H9 (cell line): Measurements from ENCODE around the gene THSD4. TPM values are rescaled to one million over a fixed set of nuclear protein-coding genes. Genes with fewer than 3 reads are reported as not detected.

Experiments used
- DNase-seq: peaks from one replicate; pipeline ENCODE4 v3.0.0-alpha.2; 2017
- H2AFZ ChIP-seq: one replicate; pipeline ENCODE4 v1.6.1; 2013; ENCODE audit warnings: mild to moderate bottlenecking, low read length, control low read depth, moderate library complexity
- H2AK5ac ChIP-seq: 2 replicates; pipeline ENCODE4 v1.6.1; 2013; ENCODE audit warnings: low read length, control low read depth, mixed read lengths; ENCODE audit not compliant: insufficient read length
- H2BK120ac ChIP-seq: one replicate; pipeline ENCODE4 v1.6.1; 2013; ENCODE audit warnings: low read depth, mild to moderate bottlenecking, low read length, control low read depth, inconsistent platforms; ENCODE audit not compliant: poor library complexity, severe bottlenecking
- H2BK12ac ChIP-seq: 2 replicates; pipeline ENCODE4 v1.6.1; 2013; ENCODE audit warnings: low read length, control low read depth, mixed read lengths, low read depth; ENCODE audit not compliant: insufficient read length
- H2BK15ac ChIP-seq: 2 replicates; pipeline ENCODE4 v1.6.1; 2013; ENCODE audit warnings: low read depth, low read length, control low read depth
- H2BK20ac ChIP-seq: one replicate; pipeline ENCODE4 v1.6.1; 2013; ENCODE audit warnings: low read depth, mild to moderate bottlenecking, low read length, control low read depth, inconsistent platforms; ENCODE audit not compliant: poor library complexity, severe bottlenecking
- H2BK5ac ChIP-seq: 2 replicates; pipeline ENCODE4 v1.6.1; 2013; ENCODE audit warnings: low read length, control low read depth, mixed read lengths; ENCODE audit not compliant: insufficient read length
- H3K14ac ChIP-seq: 2 replicates; pipeline ENCODE4 v1.6.1; 2013; ENCODE audit warnings: low read length, control low read depth; ENCODE audit not compliant: insufficient read depth
- H3K18ac ChIP-seq: 2 replicates; pipeline ENCODE4 v1.6.1; 2013; ENCODE audit warnings: low read depth, mild to moderate bottlenecking, mixed read lengths, low read length, control low read depth; ENCODE audit not compliant: insufficient read length
- H3K23ac ChIP-seq: 2 replicates; pipeline ENCODE4 v1.6.1; 2013; ENCODE audit warnings: low read length, control low read depth, mixed read lengths, low read depth; ENCODE audit not compliant: insufficient read length
- H3K23me2 ChIP-seq: 2 replicates; pipeline ENCODE4 v1.6.1; 2013; ENCODE audit warnings: low read depth, mild to moderate bottlenecking, mixed read lengths, low read length, control low read depth; ENCODE audit not compliant: insufficient read length, poor library complexity, severe bottlenecking
- H3K27ac ChIP-seq: 2 replicates; pipeline ENCODE4 v1.5.1; 2013; ENCODE audit warnings: low read length, control low read depth, mixed read lengths, low read depth; ENCODE audit not compliant: insufficient read length
- H3K27me3 ChIP-seq: 2 replicates; pipeline ENCODE4 v1.6.1; 2013; ENCODE audit warnings: low read length, control low read depth, inconsistent platforms; ENCODE audit not compliant: insufficient read depth
- H3K4ac ChIP-seq: 2 replicates; pipeline ENCODE4 v1.6.1; 2013; ENCODE audit warnings: low read depth, mild to moderate bottlenecking, control low read depth, inconsistent platforms, low read length, moderate library complexity
- H3K4me1 ChIP-seq: 2 replicates; pipeline ENCODE4 v1.6.1; 2013; ENCODE audit warnings: low read length, control low read depth, inconsistent platforms; ENCODE audit not compliant: insufficient read depth
- H3K4me2 ChIP-seq: 2 replicates; pipeline ENCODE4 v1.6.1; 2013; ENCODE audit warnings: low read length, control low read depth, mixed read lengths; ENCODE audit not compliant: insufficient read length, insufficient read depth
- H3K56ac ChIP-seq: 2 replicates; pipeline ENCODE4 v1.6.1; 2013; ENCODE audit warnings: low read depth, mild to moderate bottlenecking, mixed read lengths, low read length, control low read depth; ENCODE audit not compliant: insufficient read length
- H3K79me1 ChIP-seq: 2 replicates; pipeline ENCODE4 v1.6.1; 2013; ENCODE audit warnings: low read depth, mild to moderate bottlenecking, moderate library complexity, low read length, control low read depth, inconsistent platforms; ENCODE audit not compliant: insufficient read depth, poor library complexity, severe bottlenecking
- H3K79me2 ChIP-seq: 2 replicates; pipeline ENCODE4 v1.6.1; 2013; ENCODE audit warnings: low read length, control low read depth, inconsistent platforms; ENCODE audit not compliant: insufficient read depth
- H3K9ac ChIP-seq: 2 replicates; pipeline ENCODE4 v1.6.1; 2013; ENCODE audit warnings: low read length, control low read depth, mixed read lengths; ENCODE audit not compliant: insufficient read length; ENCODE audit errors: extremely low read depth
- H3K9me3 ChIP-seq: one replicate; pipeline ENCODE4 v1.6.1; 2013; ENCODE audit warnings: low read depth, low read length, inconsistent platforms; ENCODE audit not compliant: control insufficient read depth
- H3T11ph ChIP-seq: one replicate; pipeline ENCODE4 v1.6.1; 2013; ENCODE audit warnings: mild to moderate bottlenecking, low read length, control low read depth, inconsistent platforms
- H4K20me1 ChIP-seq: one replicate; pipeline ENCODE4 v1.6.1; 2013; ENCODE audit not compliant: control insufficient read depth, insufficient read length, insufficient read depth
- H4K5ac ChIP-seq: 2 replicates; pipeline ENCODE4 v1.6.1; 2013; ENCODE audit warnings: low read depth, mild to moderate bottlenecking, mixed read lengths, low read length, control low read depth; ENCODE audit not compliant: insufficient read length
- H4K8ac ChIP-seq: replicated peaks from 2 replicates; pipeline ENCODE4 v1.6.1; 2013; ENCODE audit warnings: low read length, control low read depth, mixed read lengths, low read depth; ENCODE audit not compliant: insufficient read length
- H4K91ac ChIP-seq: 2 replicates; pipeline ENCODE4 v1.6.1; 2013; ENCODE audit warnings: low read depth, mild to moderate bottlenecking, moderate library complexity, mixed read lengths, low read length, control low read depth; ENCODE audit not compliant: insufficient read length
- H3K27ac Mint-ChIP-seq, 3 experiments: 2 replicates in 2 of 3; 3 replicates in 1 of 3; pipeline ENCODE4 v1.8.0; 2020 to 2021; ENCODE audit warnings: mixed read lengths in 3 of 3, mild to moderate bottlenecking in 1 of 3, moderate library complexity in 1 of 3
- H3K27me3 Mint-ChIP-seq: 2 replicates; pipeline ENCODE4 v1.8.0; 2021; ENCODE audit warnings: low read depth, mild to moderate bottlenecking, moderate library complexity, mixed read lengths
- H3K36me3 Mint-ChIP-seq, 3 experiments: 2 replicates in 2 of 3; 3 replicates in 1 of 3; pipeline ENCODE4 v1.8.0; 2020 to 2021; ENCODE audit warnings: low read depth in 3 of 3, mixed read lengths in 3 of 3; ENCODE audit not compliant: insufficient read depth in 1 of 3
- H3K4me1 Mint-ChIP-seq, 2 experiments: 2 replicates each; pipeline ENCODE4 v1.8.0; 2020; ENCODE audit warnings: mixed read lengths in 2 of 2
- H3K4me3 Mint-ChIP-seq, 2 experiments: 2 replicates in 1 of 2; 3 replicates in 1 of 2; pipeline ENCODE4 v1.8.0; 2020 to 2021; ENCODE audit warnings: mild to moderate bottlenecking in 2 of 2, mixed read lengths in 2 of 2, moderate library complexity in 1 of 2
- H3K9me3 Mint-ChIP-seq, 2 experiments: 2 replicates in 1 of 2; 3 replicates in 1 of 2; pipeline ENCODE4 v1.8.0; 2020; ENCODE audit warnings: mild to moderate bottlenecking in 2 of 2, mixed read lengths in 2 of 2, moderate library complexity in 1 of 2
- CTCF ChIP-seq: fragments of 200-600 bp; sonication (generic); conservative IDR thresholded peaks from 3 replicates; pipeline ENCODE4 v1.8.0; 2021; ENCODE audit warnings: antibody characterized with exemption, mild to moderate bottlenecking
- WGBS: extraction: QIAGEN DNeasy Blood & Tissue Kit; methylation state at CpG from one replicate; pipeline ENCODE4 v1.1.7; 2013; ENCODE audit warnings: missing lambda C conversion rate, low lambda C conversion rate, mixed read lengths; ENCODE audit not compliant: insufficient read length; ENCODE audit errors: extremely low coverage; 5-methylcytosine and 5-hydroxymethylcytosine counted together
- total RNA-seq: library from RNA; stranded (reverse); gene quantifications from 2 replicates; pipeline ENCODE4 v1.2.1, GENCODE V29; 2021

Gene THSD4
- total RNA-seq, 1 experiment from 2014 or later: 5.5 TPM

- WGBS: no CpG with 5 or more reads among the region's 6 CpGs
- no peak for TF ChIP-seq CTCF
- Histone ChIP-seq H2BK5ac (no peak overlapping the region), H3K56ac (no peak overlapping the region), H3K27ac (no peak overlapping the region), H2BK20ac (no peak overlapping the region), H2BK120ac (no peak overlapping the region), H3K79me1 (no peaks in the 10 kb centered on the region), H3K79me2 (no peaks in the 10 kb centered on the region), H3K27me3 (no peaks in the 10 kb centered on the region), H4K20me1 (no peaks in the 10 kb centered on the region), H3K4me2 (no peak overlapping the region), H3K4me1 (peaks cover 7% of the 10 kb centered on the region; the same call in 1 of the 2 replicates), H3K23ac (no peak overlapping the region), H3K23me2 (no peaks in the 10 kb centered on the region), H3T11ph (no peak overlapping the region), H3K14ac (no peak overlapping the region), H4K91ac (no peak overlapping the region), H3K9ac (no peak overlapping the region), H3K18ac (no peak overlapping the region), H2AK5ac (no peak overlapping the region), H3K4ac (no peak overlapping the region), H4K5ac (no peak overlapping the region), H2BK12ac (no peak overlapping the region), H2BK15ac (no peak overlapping the region), H2AFZ (no peak overlapping the region), H4K8ac (no peak overlapping the region), H3K9me3 (no peaks in the 10 kb centered on the region)
- Mint-ChIP-seq H3K9me3 (peaks cover 2 to 3% of the 10 kb centered on the region in 2 experiments; a peak in 3 of 5 replicates), H3K4me3 (no peak overlapping the region), H3K4me1 (peaks cover 41 to 57% of the 10 kb centered on the region in 2 experiments), H3K36me3 (peaks cover 2 to 3% (median 3%) of the 10 kb centered on the region in 3 experiments; a peak in 3 of 7 replicates), H3K27ac (0 out of 7 replicates have a peak overlapping the region, but pooled peaks of 1 of the 3 experiments have one; percentile 68), H3K27me3 (peaks cover 4% of the 10 kb centered on the region)
- DNase-seq: no peak
Measured at GRCh38 chr15:71804695-71805470, 689.6 kb downstream of the THSD4 start.
